Astrocyte (in vitro differentiated cells and primary cell): ENCODE results near the gene CYP4F2.

Source experiments
- EZH2 ChIP-seq: IDR thresholded peaks from 2 replicates; pipeline ENCODE4 v1.6.1; 2012; ENCODE audit warnings: mild to moderate bottlenecking, low read length, inconsistent platforms; ENCODE audit not compliant: insufficient read depth
- TF ChIP-seq, protein P1 (sequence below): IDR thresholded peaks from 2 replicates; pipeline ENCODE4 v1.5.1; 2011; ENCODE audit warnings: low read depth, mild to moderate bottlenecking, inconsistent platforms, low read length, moderate library complexity; ENCODE audit not compliant: insufficient read depth

DNA sequence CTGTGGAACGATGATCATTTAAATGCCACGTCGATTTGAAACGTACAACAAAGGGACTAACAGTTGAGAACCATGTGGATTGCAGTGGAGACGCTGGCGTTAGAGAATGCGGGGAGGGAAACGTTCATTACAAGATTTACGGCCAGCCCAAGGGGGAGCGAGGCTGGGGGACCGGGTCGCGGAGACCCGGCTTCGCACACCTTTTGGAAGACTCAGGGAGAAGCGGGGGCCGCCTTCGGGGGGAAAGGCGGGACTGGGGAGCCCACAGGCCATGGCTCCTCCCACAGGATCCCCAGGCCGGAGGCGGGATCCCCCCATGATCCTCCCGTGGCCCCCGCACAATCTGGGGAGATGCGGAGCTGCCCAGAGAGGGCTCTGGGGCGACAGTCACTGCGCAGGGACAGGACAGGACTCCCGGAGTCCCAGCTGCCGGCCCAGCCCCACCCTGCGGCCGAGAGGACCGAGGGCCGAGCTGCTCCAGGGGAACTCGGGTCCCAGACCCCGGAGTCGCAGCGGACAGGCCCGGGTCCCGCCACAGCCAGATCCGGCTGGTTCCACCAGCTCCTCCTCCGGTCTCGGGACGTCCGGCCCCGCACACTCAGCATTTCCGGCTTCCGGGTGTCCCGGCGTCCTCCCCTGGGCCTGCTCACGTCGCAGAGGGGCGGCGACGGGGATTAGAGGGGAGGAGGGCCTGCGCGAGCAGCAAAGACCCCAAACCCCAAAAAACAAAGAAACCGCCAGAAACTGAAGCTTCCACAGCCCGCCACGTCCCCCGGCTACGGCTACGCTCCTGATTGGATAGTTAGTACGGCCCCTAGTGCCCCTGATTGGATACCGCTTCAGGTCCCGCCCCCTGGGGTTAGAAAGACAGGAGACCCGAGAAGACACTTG, 61.3 kb downstream of the CYP4F2 start:
- TF ChIP-seq, protein P1, sequence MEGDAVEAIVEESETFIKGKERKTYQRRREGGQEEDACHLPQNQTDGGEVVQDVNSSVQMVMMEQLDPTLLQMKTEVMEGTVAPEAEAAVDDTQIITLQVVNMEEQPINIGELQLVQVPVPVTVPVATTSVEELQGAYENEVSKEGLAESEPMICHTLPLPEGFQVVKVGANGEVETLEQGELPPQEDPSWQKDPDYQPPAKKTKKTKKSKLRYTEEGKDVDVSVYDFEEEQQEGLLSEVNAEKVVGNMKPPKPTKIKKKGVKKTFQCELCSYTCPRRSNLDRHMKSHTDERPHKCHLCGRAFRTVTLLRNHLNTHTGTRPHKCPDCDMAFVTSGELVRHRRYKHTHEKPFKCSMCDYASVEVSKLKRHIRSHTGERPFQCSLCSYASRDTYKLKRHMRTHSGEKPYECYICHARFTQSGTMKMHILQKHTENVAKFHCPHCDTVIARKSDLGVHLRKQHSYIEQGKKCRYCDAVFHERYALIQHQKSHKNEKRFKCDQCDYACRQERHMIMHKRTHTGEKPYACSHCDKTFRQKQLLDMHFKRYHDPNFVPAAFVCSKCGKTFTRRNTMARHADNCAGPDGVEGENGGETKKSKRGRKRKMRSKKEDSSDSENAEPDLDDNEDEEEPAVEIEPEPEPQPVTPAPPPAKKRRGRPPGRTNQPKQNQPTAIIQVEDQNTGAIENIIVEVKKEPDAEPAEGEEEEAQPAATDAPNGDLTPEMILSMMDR: no peak
- TF ChIP-seq EZH2: no peak
